A673 (cell line): ENCODE data around the gene CEBPB. TPM values are rescaled to one million over a fixed set of nuclear protein-coding genes. Genes with fewer than 3 reads are reported as not detected.

ENCODE experiments used
- BruUV-seq: library from RNA; stranded (reverse); fragments of 400-500 nt; replicated peaks from 2 replicates; lab custom pipeline; 2021; lab: Mats Ljungman, UMichigan
- CTCF ChIA-PET: fragments of 300-600 bp; sonication (Branson Sonifier 250); formaldehyde crosslinking; loops from one replicate; lab custom pipeline; 2022; ENCODE audit warnings: antibody characterized with exemption; lab: Charles Lee
- POLR2A ChIA-PET: fragments of 300-600 bp; sonication (Branson Sonifier 250); formaldehyde crosslinking; loops from one replicate; lab custom pipeline; 2022; ENCODE audit warnings: antibody characterized with exemption; ENCODE audit not compliant: low non-redundant PET; lab: Charles Lee
- DNase-seq: peaks from one replicate; pipeline ENCODE4 v3.0.0-alpha.2; 2015; ENCODE audit warnings: low spot score
- H3K27ac ChIP-seq: fragments of 200-600 bp; sonication (generic); 2 replicates; pipeline ENCODE4 v1.5.1; 2016; ENCODE audit warnings: mixed run types, low read depth, mild to moderate bottlenecking, mixed read lengths, antibody characterized with exemption, low read length; ENCODE audit not compliant: poor library complexity, severe bottlenecking
- H3K27me3 ChIP-seq: fragments of 200-600 bp; sonication (generic); replicated peaks from 2 replicates; pipeline ENCODE4 v1.6.1; 2017; ENCODE audit warnings: mixed run types, low read depth, mild to moderate bottlenecking, mixed read lengths, antibody characterized with exemption, low read length; ENCODE audit not compliant: insufficient read depth, poor library complexity
- H3K36me3 ChIP-seq: fragments of 200-600 bp; sonication (generic); 2 replicates; pipeline ENCODE4 v1.6.1; 2016; ENCODE audit warnings: mixed run types, mild to moderate bottlenecking, mixed read lengths, antibody characterized with exemption, low read length; ENCODE audit not compliant: insufficient read depth, poor library complexity, severe bottlenecking
- H3K4me1 ChIP-seq: fragments of 200-600 bp; sonication (generic); 2 replicates; pipeline ENCODE4 v1.6.1; 2017; ENCODE audit warnings: mixed run types, mild to moderate bottlenecking, mixed read lengths, antibody characterized with exemption, low read length; ENCODE audit not compliant: insufficient read depth, poor library complexity, severe bottlenecking
- H3K4me3 ChIP-seq: fragments of 200-600 bp; sonication (generic); 2 replicates; pipeline ENCODE4 v1.5.1; 2016; ENCODE audit warnings: low read depth, mixed run types, mild to moderate bottlenecking, mixed read lengths, low read length; ENCODE audit not compliant: poor library complexity, severe bottlenecking
- H3K9me3 ChIP-seq: fragments of 200-600 bp; sonication (generic); 2 replicates; pipeline ENCODE4 v1.6.1; 2016; ENCODE audit warnings: mixed run types, low read depth, mild to moderate bottlenecking, mixed read lengths, antibody characterized with exemption, low read length; ENCODE audit not compliant: poor library complexity, severe bottlenecking
- CTCF ChIP-seq: fragments of 300-800, 200-600 bp; sonication (generic); conservative IDR thresholded peaks from 2 replicates; pipeline ENCODE4 v1.5.1; 2017; ENCODE audit warnings: low read depth, mild to moderate bottlenecking, antibody characterized with exemption, low read length, moderate library complexity, mixed read lengths
- EZH2 ChIP-seq: fragments of 200-600 bp; sonication (generic); IDR thresholded peaks from 2 replicates; pipeline ENCODE4 v1.6.1; 2017; ENCODE audit warnings: borderline replicate concordance, low read depth, mild to moderate bottlenecking, mixed read lengths, antibody characterized with exemption, low read length; ENCODE audit not compliant: poor library complexity, severe bottlenecking
- intact Hi-C: fragments of 100-400 bp; cut with micrococcal nuclease; formaldehyde crosslinking; loops from one replicate; pipeline ENCODE4 v1.10.0; 2022; ENCODE audit not compliant: unreplicated experiment
- total RNA-seq: library from RNA; stranded (reverse); gene quantifications from 2 replicates; pipeline ENCODE4 v1.2.3, GENCODE V29; 2021

The CEBPB gene
- total RNA-seq, 1 experiment from 2014 or later, result 130 TPM

- Histone ChIP-seq H3K4me1 (peaks cover 7% of the 10 kb centered on the region), H3K4me3 (no peak overlapping the region), H3K27ac (no peak overlapping the region), H3K36me3 (peaks cover 19% of the 10 kb centered on the region), H3K9me3 (no peaks in the 10 kb centered on the region), H3K27me3 (no peaks in the 10 kb centered on the region)
- TF ChIP-seq EZH2 (no peak), CTCF (no peak)
- CTCF ChIA-PET, result no interaction called here
- no TSS peak for BruUV-seq
- POLR2A ChIA-PET, result no interaction called here
- intact Hi-C loops, result no loop called here
- no peak for DNase-seq
These were observed 47.8 kb upstream of the CEBPB start for GRCh38 chr20:50142812-50143211.

GRCh38 chr20:50144362-50144761 is 46.3 kb upstream of the CEBPB start:
- Histone ChIP-seq H3K36me3 (peaks cover 25% of the 10 kb centered on the region), H3K9me3 (no peaks in the 10 kb centered on the region), H3K27me3 (no peaks in the 10 kb centered on the region), H3K4me3 (no peak overlapping the region), H3K4me1 (peaks cover 7% of the 10 kb centered on the region), H3K27ac (peak overlapping the region; percentile 26)
- intact Hi-C loops, result no loop called here
- ChIA-PET POLR2A (no interaction called here), CTCF (no interaction called here)
- DNase-seq, result no peak
- TF ChIP-seq EZH2 (no peak), CTCF (no peak)
- no TSS peak for BruUV-seq

GRCh38 chr20:50145566-50145965 is 45.1 kb upstream of the CEBPB start:
- CTCF ChIA-PET, result no interaction called here
- H3K4me1 ChIP-seq, result peaks cover 7% of the 10 kb centered on the region
- H3K27ac ChIP-seq, result no peak overlapping the region
- POLR2A ChIA-PET, result no interaction called here
- no peaks in the 10 kb centered on the region for H3K9me3 ChIP-seq
- H3K4me3 ChIP-seq, result no peak overlapping the region
- no peaks in the 10 kb centered on the region for H3K27me3 ChIP-seq
- no peak for TF ChIP-seq CTCF
- no peak for TF ChIP-seq EZH2
- intact Hi-C loops, result no loop called here
- no TSS peak for BruUV-seq
- no peak for DNase-seq
- peaks cover 25% of the 10 kb centered on the region for H3K36me3 ChIP-seq
